CD1c-positive myeloid dendritic cell (primary cell): ENCODE measurements around the gene COL16A1.
A peak's percentile ranks its signal among the peaks of the same experiment; 100 is the strongest.
"Not testable (repeated sequence)": the region's sequence is repeated elsewhere in the genome, so short reads cannot be mapped to it uniquely, and the experiment has no call there.

Experiments
- DNase-seq: peaks from one replicate; pipeline ENCODE4 v3.0.0-alpha.2; 2016; ENCODE audit errors: extremely low spot score

COL16A1 gene

GRCh38 chr1:31732751-31733289 is 29.0 kb upstream of the COL16A1 start:
- DNase-seq: no peak

GRCh38 chr1:31732343-31732742 is 28.5 kb upstream of the COL16A1 start:
- no peak for DNase-seq

GRCh38 chr1:31731049-31731565 is 27.3 kb upstream of the COL16A1 start:
- DNase-seq: no peak

DNA sequence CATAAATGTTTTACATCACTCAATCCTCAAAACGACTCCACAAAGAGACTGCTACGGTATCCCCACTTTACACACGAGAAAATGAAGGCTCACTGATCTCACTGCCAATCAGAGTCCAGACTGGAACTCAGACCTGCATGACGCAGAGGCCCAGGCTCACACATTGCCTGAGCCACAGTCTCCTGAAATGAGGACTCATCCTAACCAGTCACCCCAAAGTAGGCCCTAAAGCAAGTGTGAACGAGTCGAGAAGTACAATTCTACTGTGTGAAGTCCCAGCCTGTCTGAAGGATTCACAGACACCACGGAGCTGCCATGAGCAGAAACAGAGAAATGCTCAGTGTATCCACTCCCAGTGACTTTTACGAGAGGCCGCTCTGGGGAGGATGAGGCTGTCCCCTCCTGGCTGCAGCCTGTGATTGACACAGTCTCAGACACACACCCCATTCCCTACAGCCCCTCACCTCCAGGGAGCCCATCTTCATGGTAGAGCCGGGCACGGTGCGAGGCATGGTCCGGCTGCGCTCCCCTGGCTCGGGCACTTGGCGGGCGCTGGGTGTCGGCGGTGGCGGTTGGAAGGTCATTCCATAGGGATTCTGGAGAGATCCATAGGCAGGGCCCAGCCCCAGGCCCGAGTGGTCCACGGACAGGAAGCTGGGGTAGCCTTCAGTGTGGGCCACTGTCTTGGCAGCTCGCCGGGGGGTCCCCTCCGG is 26.7 kb upstream of the COL16A1 start:
- no peak for DNase-seq

- DNase-seq: no peak
Measured at GRCh38 chr1:31727849-31728248, 24.0 kb upstream of the COL16A1 start.

DNA sequence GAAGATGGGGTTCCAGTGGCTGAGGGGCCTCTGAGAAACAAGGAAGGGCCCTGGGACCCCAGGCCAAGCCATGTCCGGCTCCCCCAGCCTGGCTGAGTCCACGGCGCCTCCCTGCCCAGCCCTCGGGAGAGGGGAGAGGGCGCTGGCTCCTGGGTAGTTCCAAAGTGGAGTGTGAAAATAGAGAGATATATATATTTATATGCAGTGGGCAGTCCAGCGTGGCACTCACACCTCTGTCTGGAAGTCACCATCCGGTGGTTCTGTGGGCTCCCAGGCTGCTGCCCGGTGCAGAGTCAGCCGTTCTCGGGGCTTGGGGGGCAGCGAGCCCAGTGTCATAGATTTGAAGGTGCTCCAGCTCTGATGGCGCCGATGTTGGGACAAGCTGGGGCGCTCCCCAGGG is 23.4 kb upstream of the COL16A1 start:
- no peak for DNase-seq

- no peak for DNase-seq
Measured at GRCh38 chr1:31726715-31727114, 22.9 kb upstream of the COL16A1 start.

- no peak for DNase-seq
Measured at GRCh38 chr1:31725777-31726535, 22.1 kb upstream of the COL16A1 start.

GRCh38 chr1:31725134-31725533 is 21.3 kb upstream of the COL16A1 start:
- no peak for DNase-seq

DNA sequence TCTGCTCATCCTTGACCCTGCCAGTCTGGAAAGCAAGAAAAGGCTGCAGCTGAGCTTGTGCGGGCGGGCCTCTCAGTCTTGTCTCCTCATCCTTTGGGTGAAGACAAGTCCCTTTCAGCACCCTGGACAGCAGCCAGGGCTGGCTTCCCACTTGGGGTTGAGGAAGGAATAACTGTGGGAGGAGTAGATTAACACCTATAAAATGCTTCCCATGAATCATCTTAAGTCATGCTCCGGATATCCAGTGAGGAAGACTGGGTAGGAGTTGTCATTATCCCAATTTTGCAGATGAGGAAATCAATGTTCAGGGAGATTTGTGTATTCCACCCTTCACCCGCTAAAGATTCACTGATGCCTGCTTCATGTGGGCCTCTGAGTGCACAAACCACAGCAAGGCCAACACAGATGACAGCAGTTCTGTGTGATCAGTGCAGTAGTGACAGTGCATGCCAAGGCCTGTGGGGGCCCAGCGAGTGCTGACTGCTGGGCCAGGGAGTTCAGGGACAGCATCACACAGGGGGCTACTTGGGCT is 20.1 kb upstream of the COL16A1 start:
- DNase-seq: peak; percentile 68

GRCh38 chr1:31718327-31718897 is 14.6 kb upstream of the COL16A1 start:
- no peak for DNase-seq

DNA sequence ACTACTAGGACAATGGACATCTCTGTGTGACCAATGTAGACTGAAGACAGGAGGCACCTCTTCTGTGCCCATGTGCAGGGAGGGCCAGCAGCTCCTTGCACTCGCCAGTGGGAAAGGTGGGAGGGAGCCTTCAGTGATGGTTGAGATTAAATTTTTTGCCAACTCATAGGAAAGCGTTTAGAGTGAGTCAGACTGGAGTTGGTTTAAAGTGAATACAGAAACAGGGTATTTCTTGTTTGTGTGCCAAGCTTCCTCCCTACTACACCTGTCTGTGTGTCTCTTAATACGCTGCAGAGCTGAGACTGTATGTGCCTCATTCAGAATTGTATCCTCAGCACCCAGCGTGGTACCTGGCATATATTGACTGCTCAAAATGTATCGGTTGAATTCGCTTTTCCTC is 13.5 kb upstream of the COL16A1 start:
- no peak for DNase-seq

DNA sequence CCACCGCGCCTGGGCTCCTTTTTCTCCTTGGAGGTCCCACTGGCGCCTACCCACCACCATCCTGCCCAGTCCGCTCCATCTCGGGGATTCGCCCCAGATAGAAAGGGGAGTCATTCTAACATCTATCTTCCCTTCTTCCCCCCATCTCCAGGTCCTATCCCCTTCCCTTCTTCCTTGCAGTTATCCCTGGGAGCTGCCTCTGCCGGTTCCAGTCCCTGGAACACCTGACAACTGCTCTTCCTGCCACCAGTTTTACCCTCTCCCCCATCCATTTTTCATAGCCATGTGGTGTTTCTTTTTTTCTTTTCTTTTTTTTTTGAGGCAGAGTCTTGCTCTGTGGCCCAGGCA is 12.0 kb upstream of the COL16A1 start:
- no peak for DNase-seq

- DNase-seq: peak; percentile 48
Measured at GRCh38 chr1:31715087-31715872, 11.5 kb upstream of the COL16A1 start.

GRCh38 chr1:31714442-31715086 is 10.7 kb upstream of the COL16A1 start:
- DNase-seq: peak; percentile 22

DNA sequence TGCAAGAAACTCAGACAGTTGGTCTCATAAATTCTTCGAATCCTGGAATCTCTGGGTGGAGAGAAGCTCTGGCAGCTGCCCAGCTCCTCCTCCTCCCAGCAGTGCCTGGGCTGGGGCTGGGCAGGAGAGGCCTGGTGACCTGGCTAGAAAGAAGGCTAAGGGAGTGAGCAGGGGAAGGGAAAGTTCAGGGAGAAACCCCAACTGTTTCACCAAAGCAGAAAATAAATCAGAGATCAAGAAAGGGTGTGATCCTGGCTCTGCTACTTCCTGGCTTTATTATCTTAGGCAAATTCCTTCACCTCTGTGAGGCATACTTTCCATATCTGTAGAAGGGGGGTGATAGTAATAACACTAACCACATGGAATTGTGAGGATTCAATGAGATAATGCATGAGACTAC is 8.8 kb upstream of the COL16A1 start:
- no peak for DNase-seq

DNA sequence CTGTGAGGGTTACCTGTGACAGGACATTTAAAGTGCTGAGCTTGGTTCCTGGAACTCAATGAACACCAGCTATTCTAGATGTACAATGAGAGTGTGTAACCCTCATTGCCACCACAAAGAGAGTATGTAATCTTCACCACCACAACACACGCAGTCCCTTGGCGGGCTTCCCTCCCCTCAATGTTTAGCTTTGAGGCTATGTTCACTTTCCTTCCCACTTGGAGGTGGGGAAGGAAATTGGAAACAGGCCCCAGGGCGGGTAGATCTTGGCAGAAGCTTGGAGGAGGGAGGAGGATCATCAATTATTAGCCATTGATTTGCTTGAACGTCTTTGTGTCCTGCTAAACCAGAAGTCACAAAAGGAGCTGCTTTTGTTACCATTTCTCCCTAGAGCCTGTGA is 8.3 kb upstream of the COL16A1 start:
- DNase-seq: no peak

DNA sequence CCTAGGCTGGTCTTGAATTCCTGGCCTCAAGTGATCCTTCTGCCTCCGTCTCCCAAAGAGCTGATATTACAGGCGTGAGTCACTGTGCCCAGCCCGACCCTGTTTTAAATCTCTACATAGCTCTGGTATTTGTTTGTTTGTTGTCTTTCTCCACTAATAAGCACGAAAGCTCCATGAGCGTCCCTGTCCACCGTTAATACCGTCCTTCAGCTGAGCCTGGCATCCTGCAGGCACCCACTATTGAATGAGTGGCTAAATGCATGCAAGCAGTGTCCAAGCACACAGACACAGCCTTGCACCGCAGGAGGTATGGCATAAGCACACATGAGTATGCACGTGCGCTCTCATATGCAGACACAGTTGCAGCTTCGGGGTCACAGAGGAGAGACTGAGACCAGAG is 4.5 kb upstream of the COL16A1 start:
- DNase-seq: no peak

DNA sequence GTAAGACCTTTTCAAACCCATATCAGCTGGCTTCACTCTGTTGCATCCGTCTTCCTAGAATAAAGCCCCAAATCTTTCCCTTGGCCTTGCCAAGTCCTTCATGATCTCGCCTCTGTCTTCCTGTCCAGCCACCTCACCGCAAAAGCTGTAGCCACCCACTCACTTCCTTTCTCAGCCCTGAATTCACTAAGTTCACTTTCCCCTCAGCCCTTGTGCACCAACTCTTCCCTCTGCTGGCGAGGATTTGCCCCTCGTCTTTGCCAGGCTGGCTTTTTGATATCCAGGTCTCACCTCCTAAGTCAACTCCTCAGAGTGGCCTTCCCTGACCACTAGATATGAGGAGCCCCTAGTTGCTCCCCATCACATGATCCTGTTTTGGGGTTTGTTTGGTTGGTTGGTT is 3.9 kb upstream of the COL16A1 start:
- peak; percentile 75 for DNase-seq

GRCh38 chr1:31707059-31707600 is 3.3 kb upstream of the COL16A1 start:
- DNase-seq: not testable (repeated sequence)
